ENCODE data around the gene PADI4.
"Not testable (repeated sequence)": the region's sequence is repeated elsewhere in the genome, so short reads cannot be mapped to it uniquely, and the experiment has no call there.

Gene PADI4

DNA sequence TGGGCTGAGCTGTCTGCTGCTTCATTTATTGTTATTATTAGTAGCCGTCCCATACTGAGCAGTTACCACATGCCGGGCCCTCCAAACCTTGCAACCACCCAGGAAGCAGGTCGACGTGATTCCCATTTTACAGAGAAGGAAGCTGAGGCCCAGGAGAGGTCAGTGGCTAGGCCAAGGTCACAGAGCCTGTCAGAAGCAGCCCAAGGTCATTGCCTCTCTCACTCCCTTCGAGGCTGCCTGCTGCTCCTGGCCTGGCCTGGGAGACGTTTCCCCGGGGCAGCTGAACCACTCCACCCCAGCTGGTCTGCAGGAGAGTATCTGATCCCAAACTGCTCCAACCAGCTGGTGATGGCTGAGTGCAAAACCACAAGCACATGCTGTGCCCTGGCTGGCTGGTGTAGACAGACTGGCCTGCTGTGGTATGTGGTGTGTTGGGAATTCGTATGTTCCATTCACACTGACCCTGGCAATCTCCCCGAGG, 6.5 kb downstream of the PADI4 start:
- no peak for DNase-seq (ENCODE audit: low read depth)

DNA sequence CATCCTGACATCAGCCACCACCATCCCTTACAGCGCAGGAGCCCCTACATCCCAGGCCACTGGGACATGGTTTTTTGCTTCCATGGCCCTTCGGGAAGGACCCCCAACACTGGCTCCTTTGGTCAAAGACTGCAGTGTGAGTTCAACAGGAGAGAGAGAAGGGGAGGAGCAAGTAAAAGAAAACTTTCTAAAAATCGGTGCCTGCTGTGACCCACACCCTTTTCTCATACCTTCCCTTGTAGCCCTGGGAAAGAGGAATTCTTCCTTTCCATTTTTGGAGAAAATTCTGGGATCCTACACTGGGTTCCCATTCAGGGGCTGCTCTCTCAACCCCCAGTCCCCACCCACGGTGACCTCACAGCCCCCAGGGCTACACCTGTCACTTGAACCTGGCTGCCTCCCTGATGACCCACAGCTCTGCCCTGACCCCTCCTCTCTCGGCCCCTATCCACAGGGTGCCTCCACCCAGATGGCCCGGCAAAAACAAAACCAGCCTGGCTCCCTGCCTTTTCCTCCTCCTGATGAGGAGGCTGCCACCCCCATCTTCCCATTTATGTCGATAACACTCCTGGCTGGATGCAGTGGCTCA, 7.6 kb downstream of the PADI4 start:
- DNase-seq (ENCODE audit: low read depth) = no peak

DNA sequence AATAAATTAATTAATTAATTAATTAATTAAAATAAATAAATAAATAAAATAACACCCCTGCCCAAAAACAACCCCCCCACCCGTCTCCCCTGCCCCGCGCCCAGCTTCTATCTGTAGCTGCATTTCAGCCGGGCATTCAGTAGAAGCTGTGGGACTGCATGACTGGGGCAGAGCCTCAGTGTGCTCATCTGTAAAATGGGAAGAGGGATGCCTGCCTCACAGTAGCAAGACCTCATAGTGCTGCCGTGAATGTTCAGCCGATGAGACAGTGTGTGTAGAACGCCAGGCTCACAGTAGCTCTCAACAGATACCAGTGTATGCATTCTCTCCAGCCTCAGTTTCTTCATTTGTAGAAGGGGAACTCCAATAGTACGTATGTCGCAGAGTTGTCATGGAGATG, 8.7 kb downstream of the PADI4 start:
- no peak for DNase-seq (ENCODE audit: low read depth)

DNA sequence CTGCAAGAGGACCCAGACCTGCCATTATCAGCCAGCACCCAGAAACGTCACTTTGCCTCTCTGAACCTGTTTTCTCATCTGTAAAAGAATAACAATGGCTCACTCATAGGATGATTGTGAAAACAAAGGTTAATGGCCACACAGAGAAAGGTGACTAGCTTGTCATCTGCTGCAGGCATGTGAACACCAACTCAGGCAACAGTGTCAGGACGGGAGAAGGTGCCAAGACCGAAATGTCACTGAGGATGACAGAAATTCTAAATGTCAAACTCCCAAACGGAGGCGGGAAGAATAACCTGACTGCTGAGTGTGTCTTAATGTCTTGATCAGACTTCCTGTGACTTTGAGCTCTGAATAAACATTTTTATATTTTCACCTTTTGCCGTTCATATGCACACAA, 10.3 kb downstream of the PADI4 start:
- DNase-seq (ENCODE audit: low read depth) = no peak

DNA sequence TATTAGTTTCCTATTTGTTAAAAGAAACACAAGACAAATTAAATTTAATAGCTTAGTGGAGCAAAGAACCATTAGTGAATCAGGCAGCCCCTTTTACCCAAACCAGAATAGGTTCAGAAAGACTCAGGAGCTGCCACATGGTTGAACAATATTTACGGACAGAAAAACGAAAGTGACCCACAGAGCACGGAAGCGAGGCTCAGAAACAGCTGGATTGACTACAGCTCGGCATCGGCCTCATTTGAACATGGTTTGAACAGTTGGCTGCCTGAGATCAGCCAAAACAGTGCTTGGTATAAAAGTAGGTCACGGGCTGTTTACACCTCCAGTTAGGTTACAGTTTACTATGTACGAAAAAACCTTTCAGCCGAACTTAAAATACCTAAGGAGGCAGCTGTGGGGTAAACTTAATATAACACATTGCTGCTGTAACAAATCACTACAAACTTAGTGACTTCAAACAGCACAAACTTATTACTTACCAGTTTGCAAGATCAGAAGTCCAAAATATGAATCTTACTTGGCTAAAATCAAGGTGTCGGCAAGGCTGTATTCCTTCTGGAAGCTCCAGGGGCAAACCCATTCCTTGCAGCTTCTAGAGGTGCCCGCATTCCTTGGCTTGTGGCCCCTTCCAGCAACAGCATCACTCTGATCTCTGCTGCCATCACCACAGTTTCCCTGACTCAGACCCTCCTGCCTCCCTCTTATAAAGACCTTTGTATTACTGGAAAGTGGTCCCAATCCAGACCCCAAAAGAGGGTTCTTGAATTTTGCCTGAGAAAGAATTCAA, 11.8 kb downstream of the PADI4 start:
- no peak for DNase-seq (ENCODE audit: low read depth)

DNA sequence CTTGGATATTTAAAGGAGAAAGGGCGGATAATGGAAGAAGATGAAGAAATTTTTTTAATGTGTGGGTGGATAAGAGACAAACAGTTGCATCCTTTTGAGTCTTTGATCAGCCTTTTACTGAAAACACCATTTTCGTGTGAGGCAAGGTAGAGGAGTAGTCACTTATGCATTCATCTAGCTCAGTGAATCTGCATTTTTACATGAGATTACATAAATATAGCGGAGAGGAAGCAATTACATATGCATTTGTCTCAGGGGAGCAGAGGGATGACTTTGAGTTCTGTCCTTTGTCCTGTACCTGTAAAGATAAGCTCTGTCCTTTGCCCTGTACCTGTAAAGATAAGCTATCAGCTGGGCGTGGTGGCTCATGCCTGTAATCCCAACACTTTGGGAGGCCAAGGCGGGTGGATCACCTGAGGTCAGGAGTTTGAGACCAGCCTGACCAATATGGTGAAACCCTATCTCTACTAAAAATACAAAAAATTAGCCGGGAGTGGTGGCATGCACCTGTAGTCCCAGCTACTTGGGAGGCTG, 13.9 kb downstream of the PADI4 start:
- not testable (repeated sequence) for DNase-seq (ENCODE audit: low read depth)

DNA sequence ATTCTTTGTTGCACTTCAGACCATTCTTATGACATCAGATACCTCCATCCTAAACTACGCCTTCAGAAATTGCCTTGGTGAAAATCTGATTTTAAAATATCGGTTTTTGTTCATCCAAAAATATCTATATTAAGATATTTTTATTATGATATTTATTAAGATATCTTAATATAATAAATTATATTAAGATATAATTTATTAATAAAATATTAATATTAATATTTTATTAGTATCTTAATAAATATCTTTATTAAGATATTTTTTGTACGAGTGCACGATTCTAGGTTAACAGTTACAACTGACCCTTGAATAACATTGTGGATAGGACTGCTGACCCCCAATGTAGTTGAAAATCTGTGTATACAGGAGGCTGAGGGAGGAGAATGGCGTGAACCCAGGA, 20.9 kb downstream of the PADI4 start:
- DNase-seq (ENCODE audit: low read depth) = no peak

DNA sequence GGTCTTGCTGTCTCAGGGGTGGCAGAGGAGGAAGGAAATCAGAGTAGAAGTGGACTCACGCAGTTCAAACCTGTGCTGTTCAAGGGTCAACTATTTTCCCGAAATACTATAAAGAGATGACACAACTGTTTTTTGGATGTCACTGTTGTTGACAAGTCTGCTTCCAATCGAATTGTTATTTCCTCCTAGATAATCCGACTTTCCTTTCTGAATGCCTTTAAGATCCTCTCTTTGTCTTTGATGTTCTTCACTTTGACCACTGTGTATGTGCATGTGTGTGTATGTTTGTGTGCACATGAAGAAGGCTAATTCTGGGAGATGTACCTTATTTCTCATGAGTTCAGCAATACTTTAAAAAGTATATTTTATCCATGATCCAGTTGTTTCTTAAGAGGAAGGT, 21.6 kb downstream of the PADI4 start:
- no peak for DNase-seq (ENCODE audit: low read depth)

DNA sequence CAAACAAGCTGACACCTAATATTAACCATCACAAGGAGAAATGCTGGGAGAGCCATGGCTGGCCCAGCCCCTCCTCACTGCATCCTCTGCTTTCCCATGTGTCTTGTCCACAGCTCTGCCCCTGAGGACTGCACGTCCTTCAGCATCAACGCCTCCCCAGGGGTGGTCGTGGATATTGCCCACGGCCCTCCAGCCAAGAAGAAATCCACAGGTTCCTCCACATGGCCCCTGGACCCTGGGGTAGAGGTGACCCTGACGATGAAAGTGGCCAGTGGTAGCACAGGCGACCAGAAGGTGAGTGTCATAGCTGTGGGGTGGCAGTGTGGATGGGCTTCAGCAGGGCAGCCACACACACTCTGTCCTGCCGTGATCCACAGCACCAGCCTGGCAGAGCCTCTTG, 22.9 kb downstream of the PADI4 start:
- DNase-seq (ENCODE audit: low read depth) = no peak

DNA sequence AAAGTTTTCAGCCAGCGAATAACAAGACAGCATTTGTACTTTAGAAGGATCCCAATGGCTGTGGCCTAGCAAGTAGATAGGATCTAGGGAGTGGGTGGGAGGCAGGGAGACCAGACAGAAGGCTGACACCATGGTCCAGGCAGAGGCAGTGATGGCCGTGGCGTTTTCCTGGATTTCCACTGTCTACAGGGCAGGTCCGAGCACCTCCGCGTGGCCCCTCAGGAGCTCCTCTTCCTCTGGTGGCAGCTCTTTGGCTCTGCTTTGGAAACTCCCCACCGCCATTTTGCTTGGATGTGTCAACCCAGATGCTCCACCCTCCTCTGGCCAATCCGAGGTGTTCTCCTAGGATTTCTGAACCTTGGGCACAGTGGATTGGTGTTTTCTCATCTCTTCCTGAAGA, 25.1 kb downstream of the PADI4 start:
- no peak for DNase-seq (ENCODE audit: low read depth)

DNA sequence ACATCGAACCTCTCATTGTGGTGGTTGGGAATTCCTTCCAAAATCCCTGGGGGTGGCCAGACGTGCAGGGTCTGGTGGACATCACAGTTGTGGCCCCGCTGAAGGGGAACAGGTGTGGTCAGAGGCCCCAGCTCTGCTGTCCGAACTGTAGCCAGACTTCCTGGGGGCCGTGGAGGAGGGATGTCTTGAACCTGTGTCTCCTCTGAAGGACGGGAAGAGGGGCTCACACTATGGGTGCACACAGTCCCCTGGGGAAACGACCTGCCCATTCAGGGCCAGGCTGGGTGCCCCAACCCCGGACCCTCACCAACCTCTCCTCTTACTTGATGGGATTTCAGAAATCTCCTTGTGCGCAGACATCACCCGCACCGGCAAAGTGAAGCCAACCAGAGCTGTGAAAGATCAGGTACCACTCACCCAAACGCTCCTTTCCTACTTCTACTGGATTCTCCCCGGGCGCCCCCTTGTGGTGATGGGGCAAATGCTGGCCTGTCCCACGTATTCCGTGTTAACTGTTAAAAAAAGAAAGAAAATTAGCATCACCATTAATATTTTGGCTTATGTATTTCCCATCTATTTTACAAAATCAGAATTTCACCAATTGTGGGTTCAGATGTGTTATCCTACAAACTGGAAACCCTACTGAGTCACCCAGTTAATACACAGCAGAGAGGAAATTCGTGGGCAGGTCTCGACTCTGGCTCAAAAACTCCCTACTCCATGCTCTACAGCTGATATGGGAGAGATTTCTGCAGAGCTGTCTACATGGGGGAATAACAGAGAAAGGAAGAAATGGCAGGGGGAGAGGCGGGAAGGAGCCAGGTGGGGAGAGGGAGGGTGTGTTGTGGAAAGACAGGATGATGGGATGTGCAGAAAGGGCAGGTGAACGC, 28.1 kb downstream of the PADI4 start:
- DNase-seq (ENCODE audit: low read depth) = no peak

DNA sequence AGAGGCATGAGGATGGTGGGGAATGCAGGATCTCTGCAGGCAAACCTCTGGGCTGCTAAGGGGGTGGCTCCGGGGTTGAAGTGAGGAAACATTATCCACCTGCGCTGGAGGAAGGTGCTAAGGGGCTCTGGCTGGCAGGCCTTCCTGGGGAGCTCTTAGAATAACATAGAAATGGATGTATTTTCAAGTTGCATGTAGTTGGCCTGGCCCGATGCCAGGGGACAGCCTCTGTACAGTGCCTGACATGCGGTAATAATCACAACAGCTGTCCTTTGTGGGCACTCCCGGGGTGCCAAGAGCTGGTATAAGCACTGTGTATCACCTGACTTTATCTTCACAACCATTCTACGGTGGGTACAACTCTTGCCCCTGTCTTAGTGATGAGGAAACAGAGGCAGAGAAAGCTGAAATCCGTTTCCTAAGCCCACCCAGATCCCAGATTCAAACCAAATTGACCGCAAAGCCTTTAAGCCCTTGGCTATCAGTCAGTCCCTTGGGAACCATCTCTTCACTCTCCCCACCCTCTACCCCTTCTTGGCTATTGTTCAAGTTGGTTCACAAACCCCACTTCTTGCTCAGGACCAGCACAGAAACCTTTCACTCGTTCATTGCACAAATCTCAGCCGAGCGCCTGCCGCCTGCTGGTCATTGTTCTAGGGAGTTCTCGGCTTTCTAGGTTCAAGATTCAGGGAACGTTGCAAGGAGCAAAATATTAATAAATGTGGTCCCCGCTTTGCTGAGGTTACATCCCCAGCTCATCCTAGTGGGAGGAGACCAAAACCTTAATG, 30.9 kb downstream of the PADI4 start:
- no peak for DNase-seq (ENCODE audit: low read depth)

DNA sequence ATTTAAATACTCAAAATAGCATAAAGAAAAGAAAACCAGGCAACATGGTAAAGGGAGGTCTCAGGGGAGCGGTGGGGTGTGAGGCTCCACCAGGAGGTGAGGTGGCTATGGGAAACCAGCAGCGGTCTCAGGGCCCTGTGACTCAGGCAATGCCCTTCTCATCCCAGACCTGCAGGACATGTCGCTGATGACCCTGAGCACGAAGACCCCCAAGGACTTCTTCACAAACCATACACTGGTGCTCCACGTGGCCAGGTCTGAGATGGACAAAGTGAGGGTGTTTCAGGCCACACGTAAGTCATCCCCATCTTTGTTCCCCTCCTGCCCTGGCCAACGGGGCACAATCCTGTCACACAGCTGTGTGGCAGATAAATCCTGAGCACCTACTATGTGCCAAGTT, 31.5 kb downstream of the PADI4 start:
- no peak for DNase-seq (ENCODE audit: low read depth)

DNA sequence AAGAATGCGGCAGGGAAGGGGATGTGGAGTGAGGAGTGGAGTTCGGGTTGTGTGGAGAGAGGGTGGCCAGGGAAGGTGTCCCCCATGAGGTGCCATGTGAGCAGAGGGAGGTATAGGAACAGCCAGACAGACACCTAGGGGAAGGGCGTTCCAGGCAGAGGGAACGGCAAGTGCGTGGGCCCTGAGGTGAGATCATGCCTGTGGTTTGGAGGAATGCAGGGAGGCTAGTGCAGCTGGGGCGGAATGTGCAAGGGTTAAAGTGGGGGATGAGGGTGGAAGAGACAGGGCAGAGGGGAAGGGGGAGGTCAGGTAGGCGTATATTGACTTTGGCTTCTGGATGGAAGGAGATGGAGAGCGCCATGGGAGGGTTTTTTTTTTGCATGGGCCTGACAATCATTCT, 32.4 kb downstream of the PADI4 start:
- no peak for DNase-seq (ENCODE audit: low read depth)

DNA sequence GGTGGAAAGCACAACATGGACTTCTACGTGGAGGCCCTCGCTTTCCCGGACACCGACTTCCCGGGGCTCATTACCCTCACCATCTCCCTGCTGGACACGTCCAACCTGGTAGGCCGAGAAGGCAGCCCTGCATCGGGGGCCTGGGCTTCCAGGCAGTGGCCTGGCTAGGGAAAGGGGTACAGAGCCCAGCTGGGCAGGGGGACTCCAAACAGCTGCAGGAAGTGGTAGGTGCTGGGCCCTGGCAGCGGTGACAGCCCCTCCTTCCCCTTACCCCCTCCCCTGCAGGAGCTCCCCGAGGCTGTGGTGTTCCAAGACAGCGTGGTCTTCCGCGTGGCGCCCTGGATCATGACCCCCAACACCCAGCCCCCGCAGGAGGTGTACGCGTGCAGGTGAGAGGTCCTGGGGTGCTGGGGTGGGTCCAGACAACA, 34.0 kb downstream of the PADI4 start:
- DNase-seq (ENCODE audit: low read depth) = no peak

DNA sequence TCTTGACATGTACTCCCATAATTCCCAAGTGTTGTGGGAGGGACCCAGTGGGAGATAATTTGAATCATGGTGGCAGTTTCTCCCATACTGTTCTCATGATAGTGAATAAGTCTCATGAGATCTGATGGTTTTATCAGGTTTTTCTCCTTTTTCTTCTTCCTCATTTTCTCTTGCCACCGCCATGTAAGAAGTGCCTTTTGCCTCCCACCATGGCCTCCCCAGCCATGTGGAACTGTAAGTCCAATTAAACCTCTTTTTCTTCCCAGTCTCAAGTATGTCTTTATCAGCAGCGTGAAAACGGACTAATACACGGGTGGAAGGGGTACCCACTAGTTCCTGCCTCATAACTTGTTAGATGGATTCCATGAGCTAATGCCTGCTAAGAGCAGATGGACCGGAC, 37.5 kb downstream of the PADI4 start:
- not testable (repeated sequence) for DNase-seq (ENCODE audit: low read depth)

DNA sequence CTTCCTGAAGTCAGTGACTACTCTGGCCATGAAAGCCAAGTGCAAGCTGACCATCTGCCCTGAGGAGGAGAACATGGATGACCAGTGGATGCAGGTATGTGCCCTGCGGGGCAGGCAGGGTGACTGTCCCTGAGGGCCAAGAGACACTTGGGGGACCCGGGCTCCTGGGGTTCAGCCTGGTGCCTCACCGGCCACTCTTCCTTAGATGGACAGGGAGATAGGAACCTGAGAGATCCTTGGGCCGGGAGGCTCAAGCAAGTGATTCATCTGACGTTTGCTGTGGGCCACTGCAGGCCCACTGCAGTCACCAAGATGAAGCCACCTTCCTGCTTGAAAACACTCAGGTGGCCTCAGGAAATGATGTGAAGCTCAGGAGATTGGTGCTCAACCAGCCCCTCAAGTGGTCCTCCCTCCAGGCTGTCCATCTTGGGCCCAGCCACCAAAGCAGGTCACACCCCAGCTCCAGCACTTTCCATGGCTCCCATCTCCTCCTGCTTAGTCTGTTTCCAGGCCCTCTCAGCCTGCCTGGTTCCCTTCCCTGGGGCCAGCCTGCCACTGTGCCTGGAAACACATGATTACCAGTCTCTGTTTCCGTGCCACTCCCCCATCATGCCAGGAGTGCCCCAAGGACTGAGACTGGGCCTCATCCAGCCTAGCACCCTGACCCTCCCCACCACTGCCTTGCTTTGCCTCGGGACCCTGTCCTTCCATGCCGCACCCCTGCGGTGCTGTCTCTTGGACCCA, 38.2 kb downstream of the PADI4 start:
- no peak for DNase-seq (ENCODE audit: low read depth)

DNA sequence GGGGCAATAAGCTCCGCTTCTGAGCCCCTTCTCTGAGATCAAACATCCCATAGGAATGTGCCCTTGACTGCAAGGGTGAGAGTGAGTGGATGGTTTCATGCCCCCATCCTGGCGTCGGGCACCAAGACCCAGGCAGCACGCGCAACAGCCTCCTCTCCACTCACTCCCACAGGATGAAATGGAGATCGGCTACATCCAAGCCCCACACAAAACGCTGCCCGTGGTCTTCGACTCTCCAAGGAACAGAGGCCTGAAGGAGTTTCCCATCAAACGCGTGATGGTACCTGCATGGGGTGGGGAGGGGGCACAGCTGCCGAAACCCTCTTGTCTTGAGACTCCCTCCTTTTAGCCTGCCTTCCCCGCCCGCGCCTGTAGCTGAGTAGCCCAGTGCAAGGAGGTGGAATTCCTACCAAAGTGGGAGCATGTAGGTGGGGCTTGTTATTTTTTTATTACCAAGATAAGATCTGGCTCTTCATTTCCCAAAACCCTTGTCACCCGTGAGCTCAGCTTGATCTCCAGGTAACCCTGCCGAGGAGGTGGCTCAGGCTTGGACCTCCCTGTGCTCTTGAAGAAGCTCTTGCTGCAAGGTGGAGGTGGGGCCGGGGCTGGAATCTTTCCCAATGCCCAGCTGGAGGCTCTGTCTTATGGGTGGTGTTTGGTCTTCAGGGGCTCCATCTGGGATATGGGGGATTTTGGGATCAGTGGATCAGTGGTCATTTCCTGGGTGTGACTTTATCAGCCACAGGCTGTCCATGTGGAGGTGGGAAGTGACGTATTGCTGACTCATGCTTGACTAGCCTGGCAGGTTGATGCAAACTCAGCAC, 40.0 kb downstream of the PADI4 start:
- DNase-seq (ENCODE audit: low read depth) = peak; percentile 50

DNA sequence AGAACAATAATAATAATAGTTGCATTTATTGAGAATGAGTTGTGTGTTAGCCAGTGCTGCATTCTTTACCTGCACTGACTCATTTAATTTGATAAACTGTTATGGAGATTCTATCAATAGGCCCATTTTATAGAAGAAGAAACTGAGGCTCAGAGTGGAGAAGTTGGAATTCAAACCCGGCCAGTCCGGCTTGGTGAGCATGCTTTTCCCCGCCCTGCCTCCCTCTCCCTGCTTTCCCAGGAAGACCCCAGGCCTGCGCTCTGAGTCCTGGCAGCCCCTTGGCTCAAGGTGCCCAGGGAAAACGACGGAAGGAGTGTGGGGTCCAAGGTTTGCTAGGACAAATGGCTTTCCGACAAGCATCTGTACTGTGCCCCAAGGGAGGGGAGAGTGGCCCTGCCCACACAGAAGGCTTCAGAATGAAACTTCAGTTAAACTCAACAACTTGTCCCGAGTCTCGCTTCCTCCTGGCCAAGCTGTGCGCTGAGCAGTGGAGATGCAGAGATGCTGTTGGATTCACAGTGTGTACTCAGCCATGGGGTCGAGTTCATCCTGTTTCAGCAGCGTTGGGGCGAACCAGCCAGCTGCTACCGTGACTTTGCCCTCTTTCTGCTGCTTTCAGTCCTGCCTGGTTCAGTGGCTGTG, 40.7 kb downstream of the PADI4 start:
- DNase-seq (ENCODE audit: low read depth) = no peak

DNA sequence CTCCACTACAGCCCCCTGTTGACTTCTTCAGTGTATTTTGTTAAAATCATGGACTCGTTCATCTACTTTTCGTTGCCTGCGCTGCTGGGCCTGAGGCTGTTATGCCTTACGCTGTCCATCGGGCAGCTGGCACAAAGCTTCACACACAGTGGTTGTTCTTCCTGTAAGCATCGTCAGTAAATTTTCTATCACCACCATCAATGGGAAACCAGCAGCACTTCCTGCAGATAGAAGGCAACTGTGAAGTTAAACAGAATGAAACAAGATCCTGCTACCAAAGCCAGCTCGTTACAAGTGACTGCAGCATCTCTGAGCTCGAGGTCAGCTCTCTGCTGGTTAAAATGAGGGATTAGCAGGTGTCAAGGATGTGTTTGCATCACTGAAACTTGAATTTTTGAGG, 42.1 kb downstream of the PADI4 start:
- no peak for DNase-seq (ENCODE audit: low read depth)

Measured in HS-5 (cell line).